HG03558 (cell line): ENCODE measurements around the gene FAM222B.
"Not testable (repeated sequence)": the region's sequence is repeated elsewhere in the genome, so short reads cannot be mapped to it uniquely, and the experiment has no call there.

Source experiments
- ATAC-seq: cut with Tn5 transposase; IDR thresholded peaks from one replicate; pipeline ENCODE4 v1.9.1; 2021; ENCODE audit warnings: moderate number of reproducible peaks; ENCODE audit not compliant: unreplicated experiment; ENCODE audit errors: extremely low read depth

FAM222B gene

GRCh38 chr17:28873839-28874238 lies 31.2 kb upstream of the FAM222B start:
- no peak for ATAC-seq

DNA sequence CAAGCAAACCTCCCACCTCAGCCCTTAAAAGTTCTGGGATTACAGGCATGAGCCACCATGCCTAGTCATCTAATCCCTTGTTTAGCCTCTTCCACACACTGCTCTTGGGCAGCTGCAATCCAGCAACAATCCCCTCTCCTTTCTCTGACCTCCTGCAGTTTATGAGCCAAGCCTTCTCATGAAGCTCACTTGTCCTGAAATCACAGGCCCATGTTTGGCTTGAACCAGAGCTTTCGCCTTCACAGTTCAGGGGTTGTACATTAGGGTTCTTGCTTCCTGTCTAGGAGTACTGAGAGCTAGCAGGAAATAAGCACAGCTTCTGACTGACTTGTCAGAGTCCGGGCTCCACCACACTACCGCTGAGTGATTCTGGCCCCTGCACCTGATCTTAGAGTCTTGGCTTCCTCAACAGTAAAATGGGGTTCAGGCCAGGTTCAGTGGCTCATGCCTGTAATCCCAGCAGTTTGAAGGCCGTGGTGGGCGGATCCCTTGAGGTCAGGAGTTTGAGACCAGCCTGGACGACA lies 28.5 kb upstream of the FAM222B start:
- ATAC-seq, result no peak

GRCh38 chr17:28867276-28867675 lies 24.7 kb upstream of the FAM222B start:
- ATAC-seq, result no peak

DNA sequence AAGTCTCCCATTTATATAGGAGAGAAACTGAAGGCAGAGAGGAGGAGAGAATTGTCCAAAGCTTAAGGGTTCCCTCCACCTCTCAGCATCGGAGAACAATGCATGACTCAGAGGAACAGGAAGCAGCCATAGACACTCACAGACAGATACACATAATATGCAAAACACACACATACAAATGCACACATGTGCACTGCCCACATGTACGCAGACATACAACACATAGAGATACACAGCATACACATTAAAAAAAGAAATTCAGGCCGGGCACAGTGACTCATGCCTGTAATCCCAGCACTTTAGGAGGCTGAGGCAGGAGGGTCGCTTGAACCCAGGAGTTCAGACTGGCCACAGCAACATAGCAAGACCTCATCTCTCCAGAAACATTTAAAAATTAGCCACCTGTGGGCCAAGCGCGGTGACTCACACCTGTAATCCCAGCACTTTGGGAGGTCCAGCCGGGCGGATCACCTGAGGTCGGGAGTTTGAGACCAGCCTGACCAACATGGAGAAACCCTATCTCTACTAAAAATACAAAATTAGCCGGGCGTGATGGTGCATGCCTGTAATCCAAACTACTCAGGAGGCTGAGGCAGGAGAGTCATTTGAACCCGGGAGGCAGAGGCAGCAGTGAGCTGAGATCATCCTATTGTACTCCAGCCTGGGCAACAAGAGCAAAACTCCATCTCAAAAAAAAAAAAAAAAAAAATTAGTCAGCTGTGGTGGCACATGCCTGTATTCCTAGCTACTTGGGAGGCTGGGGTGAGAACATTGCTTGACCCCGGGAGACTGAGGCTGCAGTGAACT lies 23.6 kb upstream of the FAM222B start:
- ATAC-seq, result no peak

DNA sequence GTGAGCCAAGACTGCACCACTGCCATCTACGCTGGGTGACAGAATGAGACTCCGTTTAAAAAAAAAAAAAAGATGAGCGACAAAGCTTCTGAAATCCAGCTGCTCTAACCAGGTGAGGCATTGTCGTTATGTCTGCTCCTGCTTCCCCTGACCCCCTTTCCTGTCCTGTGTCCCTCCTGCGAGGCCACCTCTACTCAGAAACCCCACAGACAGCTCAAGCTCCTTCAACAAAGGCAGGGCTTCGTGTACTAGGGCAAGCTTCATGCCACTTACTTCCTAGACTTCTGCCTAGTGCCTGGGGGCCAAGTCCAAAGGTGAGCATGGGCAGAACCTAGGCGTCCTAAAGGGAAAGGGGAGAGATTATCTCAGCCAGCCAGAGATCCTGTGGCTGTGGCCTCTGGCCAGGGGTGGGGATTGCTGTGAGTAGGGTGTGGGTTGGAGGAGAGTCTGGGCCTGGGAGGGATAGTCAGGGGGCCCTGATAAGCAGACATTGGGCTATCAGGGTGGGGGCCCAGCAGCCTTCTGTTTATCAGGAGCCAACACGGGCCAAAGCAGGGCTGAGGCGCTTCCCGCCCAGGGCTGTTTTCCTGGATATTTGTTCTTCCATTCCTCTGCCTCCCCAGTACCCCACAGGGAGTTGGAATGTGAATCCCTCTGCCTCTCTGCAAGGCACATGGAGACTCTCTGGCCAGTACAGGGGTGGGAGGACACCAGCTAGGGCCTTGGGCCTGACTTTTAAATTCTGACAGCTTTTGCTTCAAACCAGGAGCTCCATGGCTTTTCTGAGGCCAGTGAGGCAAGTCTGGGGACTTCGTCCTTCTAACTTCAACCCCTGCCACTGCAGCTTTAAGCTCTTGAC lies 22.6 kb upstream of the FAM222B start:
- no peak for ATAC-seq

- ATAC-seq, result no peak
These were observed 21.4 kb upstream of the FAM222B start for GRCh38 chr17:28863953-28864352.

DNA sequence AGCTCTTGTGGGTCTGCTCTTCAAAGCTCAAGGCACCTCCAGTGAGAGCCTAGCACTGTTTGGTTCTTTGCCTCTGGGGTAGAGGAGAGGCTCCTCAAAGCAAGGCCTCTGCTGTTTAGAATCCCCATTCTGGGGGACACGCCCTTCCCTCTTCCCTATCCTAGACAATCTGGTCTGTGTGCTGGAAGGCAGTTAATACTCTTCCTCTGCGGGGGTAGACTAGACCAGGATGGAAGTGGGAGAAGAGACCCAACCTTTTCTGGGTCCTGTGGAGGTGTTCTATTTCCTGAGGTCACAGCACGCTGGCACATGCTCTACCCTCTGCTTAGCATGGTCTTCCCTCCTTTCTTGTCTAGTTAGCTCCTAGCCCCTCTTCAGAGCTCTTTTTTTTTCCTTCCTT lies 20.0 kb upstream of the FAM222B start:
- no peak for ATAC-seq

GRCh38 chr17:28861393-28862203 lies 19.0 kb upstream of the FAM222B start:
- ATAC-seq, result no peak

DNA sequence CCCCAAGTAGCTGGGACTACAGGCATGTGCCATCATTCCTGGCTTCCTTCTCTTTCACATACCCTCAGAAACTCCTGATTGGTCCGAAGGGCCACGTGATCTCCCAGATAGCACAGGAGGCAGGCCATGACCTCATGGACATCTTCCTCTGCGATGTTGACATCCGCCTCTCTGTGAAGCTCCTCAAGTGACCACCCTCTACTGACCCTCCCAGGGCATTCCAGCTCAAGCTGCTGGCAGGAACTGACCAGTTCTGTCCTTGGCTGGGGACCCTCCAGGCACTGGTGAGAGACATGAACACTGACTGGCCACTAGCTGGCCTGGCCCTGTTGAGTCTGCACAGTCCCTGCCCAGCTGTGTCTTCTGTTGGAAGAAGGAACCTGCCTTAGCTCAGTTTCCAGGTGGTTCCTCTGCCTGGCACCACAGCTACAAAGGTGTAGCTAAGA lies 17.8 kb upstream of the FAM222B start:
- no peak for ATAC-seq

- no peak for ATAC-seq
These were observed 16.3 kb upstream of the FAM222B start for GRCh38 chr17:28858801-28859355.

GRCh38 chr17:28857905-28858800 lies 15.6 kb upstream of the FAM222B start:
- no peak for ATAC-seq

DNA sequence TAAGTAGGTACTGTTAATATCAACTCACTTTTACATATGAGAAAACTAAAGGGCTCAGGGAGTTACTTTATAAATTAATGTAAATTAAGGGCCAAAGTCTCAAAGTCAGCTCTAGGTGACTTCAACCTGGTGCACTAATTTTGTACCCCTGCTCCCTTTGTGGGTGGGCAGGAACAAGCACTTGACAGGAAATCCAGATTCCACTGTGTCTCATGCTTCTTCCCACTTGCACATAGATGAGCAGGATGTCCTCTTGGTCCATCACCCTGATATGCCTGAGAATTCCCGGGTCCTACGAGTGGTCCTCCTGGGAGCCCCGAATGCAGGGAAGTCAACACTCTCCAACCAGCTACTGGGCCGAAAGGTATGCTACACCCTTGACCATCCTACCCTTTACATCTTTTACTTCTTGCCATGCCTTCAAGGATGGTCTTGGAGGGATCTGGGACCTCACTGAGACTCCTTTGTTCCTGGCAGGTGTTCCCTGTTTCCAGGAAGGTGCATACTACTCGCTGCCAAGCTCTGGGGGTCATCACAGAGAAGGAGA lies 13.5 kb upstream of the FAM222B start:
- ATAC-seq, result no peak

DNA sequence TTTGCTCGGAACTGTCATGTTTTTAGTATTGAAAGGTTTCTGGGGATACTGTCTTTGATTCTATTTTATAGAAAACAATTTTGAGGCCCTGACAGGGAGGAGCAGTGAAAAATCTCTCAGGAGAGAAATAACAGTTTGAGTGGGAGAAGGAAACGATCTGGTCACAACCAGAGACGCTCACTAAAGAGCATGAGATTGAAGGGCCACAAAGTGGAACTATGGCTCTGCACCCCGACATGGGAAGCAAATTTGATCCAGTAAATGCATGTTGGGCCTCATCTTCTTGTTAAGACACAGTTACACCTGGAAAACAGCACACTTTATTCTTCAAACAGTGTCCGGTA lies 12.7 kb upstream of the FAM222B start:
- ATAC-seq, result no peak

DNA sequence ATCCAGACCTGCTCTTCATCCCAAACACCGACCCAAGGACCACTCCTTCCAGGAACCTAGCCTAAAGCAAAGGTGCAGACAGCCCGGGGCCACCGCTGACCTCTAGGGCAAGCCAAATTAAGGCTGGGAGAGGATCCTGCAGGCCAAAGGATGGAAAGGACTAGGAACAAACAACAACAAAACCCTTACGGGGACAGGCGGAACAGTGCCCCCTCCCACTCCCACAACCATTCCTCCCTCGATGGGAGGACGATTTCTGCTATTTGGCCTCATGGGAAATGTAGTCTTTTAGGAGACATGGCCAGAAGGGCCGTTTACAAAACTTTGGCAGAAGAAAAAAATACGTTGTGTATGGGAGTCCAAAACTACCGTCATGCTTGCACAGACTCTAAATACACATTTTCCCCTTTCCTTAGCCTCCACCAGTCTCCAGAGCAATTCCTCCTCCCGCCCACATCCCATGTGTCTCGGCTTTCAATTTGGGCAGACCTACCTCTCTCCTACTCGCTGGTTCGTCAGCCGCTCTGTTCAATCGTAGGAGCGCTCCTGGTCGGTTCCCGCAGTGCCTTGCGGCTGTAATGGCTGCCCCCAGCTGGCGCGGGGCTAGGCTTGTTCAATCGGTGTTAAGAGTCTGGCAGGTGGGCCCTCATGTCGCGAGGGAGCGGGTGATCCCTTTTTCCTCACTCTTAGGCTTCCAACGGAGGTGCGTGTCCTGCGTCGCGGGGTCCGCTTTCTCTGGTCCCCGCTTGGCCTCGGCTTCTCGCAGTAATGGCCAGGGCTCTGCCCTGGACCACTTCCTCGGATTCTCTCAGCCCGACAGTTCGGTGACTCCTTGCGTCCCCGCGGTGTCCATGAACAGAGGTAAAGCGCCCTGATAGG lies 12.1 kb upstream of the FAM222B start, which contains the start of gene ERAL1:
ERAL1 (plus strand) TSS at position 560 of the 879 bp plus-strand sequence; CDS start at position 579, 19 bp downstream.
- peak; percentile 73 for ATAC-seq

GRCh38 chr17:28853295-28853694 lies 10.7 kb upstream of the FAM222B start:
- no peak for ATAC-seq

DNA sequence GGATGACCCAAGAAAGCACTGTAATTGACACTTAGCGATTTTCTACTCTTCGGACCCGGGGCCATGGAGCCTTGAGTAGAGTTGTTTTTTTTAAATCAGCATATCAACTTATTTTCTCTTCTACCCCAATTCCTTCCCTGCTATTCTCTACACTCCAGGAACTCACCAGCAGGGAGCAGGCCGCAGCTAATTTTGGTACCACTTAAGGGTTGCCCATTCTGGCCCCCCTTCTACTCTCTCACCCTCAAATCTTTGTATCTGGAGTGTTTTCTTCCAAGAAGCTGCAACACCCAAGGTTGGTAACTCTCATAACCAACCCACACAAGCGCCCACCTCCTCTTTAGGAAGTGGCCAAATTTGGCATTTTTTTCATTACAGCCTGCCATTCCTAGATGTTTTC lies 6.7 kb upstream of the FAM222B start:
- ATAC-seq, result no peak

DNA sequence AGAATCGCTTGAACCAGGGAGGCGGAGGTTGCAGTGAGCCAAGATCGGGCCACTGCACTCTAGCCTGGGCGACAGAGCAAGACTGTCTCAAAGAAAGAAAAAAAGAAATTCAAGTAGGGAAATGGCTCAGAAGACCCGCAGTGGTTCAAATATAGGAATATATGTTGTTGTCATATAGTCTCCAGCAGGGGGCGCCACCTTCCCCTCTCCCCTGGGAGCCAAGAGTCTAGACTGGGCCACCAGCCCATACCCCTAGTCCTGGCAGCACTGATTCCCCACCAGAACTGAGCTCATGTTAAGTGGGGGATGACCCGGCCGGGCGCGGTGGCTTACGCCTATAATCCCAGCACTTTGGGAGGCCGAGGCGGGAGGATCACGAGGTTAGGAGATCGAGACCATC lies 6.1 kb upstream of the FAM222B start:
- not testable (repeated sequence) for ATAC-seq

DNA sequence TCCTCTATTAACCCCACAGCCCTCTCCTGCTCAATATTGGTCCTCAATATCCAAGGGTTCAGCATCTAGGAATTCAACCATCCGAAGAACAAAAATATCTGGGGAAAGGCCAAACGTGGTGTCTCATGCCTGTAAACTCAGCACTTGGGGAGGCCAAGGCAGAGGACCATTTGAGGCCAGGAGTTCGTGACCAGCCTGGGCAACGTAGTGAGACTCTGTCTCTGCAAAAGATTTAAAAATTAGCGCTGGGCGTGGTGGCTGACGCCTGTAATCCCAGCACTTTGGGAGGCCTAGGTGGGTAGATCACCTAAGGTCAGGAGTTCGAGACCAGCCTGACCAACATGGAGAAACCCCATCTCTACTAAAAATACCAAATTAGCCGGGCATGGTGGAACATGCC lies 4.1 kb upstream of the FAM222B start:
- ATAC-seq, result not testable (repeated sequence)
